Measurements from ENCODE around the gene AK3. TPM values are rescaled to one million over a fixed set of nuclear protein-coding genes. Genes with fewer than 3 reads are reported as not detected.
A peak's percentile ranks its signal among the peaks of the same experiment; 100 is the strongest.

AK3 gene
- total and polyA plus RNA-seq, 2 of the 8 experiments (the other 6 are each of a cell fraction or from before 2014, with no cell fraction given), result 8.9 to 30.0 TPM

DNA sequence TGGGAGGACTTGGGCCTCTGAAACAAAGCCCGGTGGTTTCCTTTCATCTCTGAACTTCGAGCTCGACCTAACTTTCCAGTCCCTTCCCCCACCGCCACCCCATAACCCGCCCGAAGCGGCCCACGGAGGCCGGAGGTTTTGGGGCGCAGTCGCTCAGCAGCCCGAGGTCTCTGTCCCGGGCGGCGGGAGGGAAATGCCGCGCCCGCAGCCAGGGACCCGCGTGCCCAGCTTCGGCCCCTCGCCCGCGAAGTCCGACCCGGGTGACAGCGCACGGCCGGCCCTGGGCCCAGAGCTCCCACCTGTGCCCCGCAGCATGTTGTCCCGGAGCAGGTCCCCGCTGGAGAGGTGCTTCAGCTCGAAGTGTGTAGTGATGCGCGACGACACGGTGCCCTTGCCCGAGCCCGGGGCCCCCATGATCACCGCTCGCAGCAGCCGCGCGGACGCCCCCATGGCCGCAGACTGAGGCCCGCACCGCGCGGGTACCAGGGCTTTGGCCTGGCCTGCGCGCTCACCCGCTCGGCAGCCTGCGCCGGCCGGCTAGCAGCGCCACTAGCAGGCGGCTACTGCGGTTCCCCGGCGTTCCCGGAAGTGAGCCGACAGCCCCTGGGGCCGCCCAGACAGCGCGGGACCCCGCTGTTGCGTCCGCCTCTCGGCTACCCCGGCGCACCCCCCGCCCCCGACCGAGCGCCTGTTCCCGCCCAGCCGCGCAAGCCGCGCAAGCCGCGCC lies at the start of gene AK3 (continued):
- TF ChIP-seq SUZ12 (IDR thresholded peaks at IDR 0.05; ENCODE audit: low read length) (0 out of 2 replicates have a peak, but pooled peaks have one; percentile 7), SIN3A (conservative IDR thresholded peaks at IDR 0.05 in 1 of 2, IDR thresholded peaks at IDR 0.05 in 1 of 2; ENCODE audit: low read depth in 1 of 2, low read length in 2 of 2) (peak in 1 of 2 experiments; percentile 24; a peak in 2 of 4 replicates), YY1 (IDR thresholded peaks at IDR 0.05; ENCODE audit: low read depth, low read length) (no peak), RBBP5 (IDR thresholded peaks at IDR 0.05; ENCODE audit: borderline replicate concordance, low read depth, low read length) (peak; percentile 61; the same call in 1 of the 2 replicates), ASH2L (IDR thresholded peaks at IDR 0.05; ENCODE audit: low read length) (no peak), RFX5 (IDR thresholded peaks at IDR 0.05; ENCODE audit: borderline replicate concordance, low read depth, low read length) (no peak), SIRT6 (IDR thresholded peaks at IDR 0.05; ENCODE audit: low read length) (no peak), SRF (IDR thresholded peaks at IDR 0.05; ENCODE audit: low read depth, low read length) (no peak), SAP30 (IDR thresholded peaks at IDR 0.05; ENCODE audit: insufficient read depth, insufficient replicate concordance, low read length) (no peak), CREB1 (IDR thresholded peaks at IDR 0.05) (peak; percentile 22; the same call in 1 of the 2 replicates), KDM1A (IDR thresholded peaks at IDR 0.05; ENCODE audit: borderline replicate concordance, low read length) (no peak), POU5F1 (IDR thresholded peaks at IDR 0.05; ENCODE audit: low read depth, low read length) (no peak), CTCF (IDR thresholded peaks at IDR 0.05; ENCODE audit: control extremely low read depth in 1 of 3, insufficient read depth in 1 of 3, low read depth in 1 of 3, low read length in 3 of 3) (peak in 2 of 3 experiments; percentile 24 to 25; a peak in 3 of 4 replicates), CHD2 (IDR thresholded peaks at IDR 0.05; ENCODE audit: low read length) (no peak), SP2 (IDR thresholded peaks at IDR 0.05; ENCODE audit: low read length) (no peak), NRF1 (IDR thresholded peaks at IDR 0.05; ENCODE audit: low read depth, low read length) (no peak), SIX5 (IDR thresholded peaks at IDR 0.05; ENCODE audit: low read depth, low read length) (no peak)
- TF ChIP-seq, protein P1, sequence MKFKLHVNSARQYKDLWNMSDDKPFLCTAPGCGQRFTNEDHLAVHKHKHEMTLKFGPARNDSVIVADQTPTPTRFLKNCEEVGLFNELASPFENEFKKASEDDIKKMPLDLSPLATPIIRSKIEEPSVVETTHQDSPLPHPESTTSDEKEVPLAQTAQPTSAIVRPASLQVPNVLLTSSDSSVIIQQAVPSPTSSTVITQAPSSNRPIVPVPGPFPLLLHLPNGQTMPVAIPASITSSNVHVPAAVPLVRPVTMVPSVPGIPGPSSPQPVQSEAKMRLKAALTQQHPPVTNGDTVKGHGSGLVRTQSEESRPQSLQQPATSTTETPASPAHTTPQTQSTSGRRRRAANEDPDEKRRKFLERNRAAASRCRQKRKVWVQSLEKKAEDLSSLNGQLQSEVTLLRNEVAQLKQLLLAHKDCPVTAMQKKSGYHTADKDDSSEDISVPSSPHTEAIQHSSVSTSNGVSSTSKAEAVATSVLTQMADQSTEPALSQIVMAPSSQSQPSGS (IDR thresholded peaks at IDR 0.05; ENCODE audit: low read length), result no peak
- TF ChIP-seq, protein P2, sequence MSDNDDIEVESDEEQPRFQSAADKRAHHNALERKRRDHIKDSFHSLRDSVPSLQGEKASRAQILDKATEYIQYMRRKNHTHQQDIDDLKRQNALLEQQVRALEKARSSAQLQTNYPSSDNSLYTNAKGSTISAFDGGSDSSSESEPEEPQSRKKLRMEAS (IDR thresholded peaks at IDR 0.05), result peak; percentile 82

Data from H1 (cell line).